NB4 (cell line): ENCODE results near the gene HTR4.

ENCODE experiments used
- DNase-seq: peaks from one replicate; pipeline ENCODE4 v3.0.0; 2010; ENCODE audit warnings: low read depth
- H3K4me3 ChIP-seq: one replicate; pipeline ENCODE4 v1.5.1; 2011; ENCODE audit warnings: mild to moderate bottlenecking, low read depth, low read length, moderate library complexity
- CTCF ChIP-seq: IDR thresholded peaks from one replicate; pipeline ENCODE4 v1.5.1; 2012; ENCODE audit warnings: low read depth, low read length
- MAX ChIP-seq: IDR thresholded peaks from 2 replicates; pipeline ENCODE4 v1.6.1; 2011; ENCODE audit warnings: low read depth, low read length
- MYC ChIP-seq: IDR thresholded peaks from 2 replicates; pipeline ENCODE4 v1.6.1; 2011; ENCODE audit warnings: low read depth, low read length
- POLR2A ChIP-seq: IDR thresholded peaks from 2 replicates; pipeline ENCODE4 v1.6.1; 2011; ENCODE audit warnings: mild to moderate bottlenecking; ENCODE audit not compliant: insufficient read length; ENCODE audit errors: extremely low read depth

The HTR4 gene

GRCh38 chr5:148491015-148491792 lies 163.1 kb downstream of the HTR4 start:
- H3K4me3 ChIP-seq = no peak overlapping the region
- TF ChIP-seq CTCF = no peak
- TF ChIP-seq MYC = no peak
- no peak for TF ChIP-seq MAX
- TF ChIP-seq POLR2A = no peak
- no peak for DNase-seq

GRCh38 chr5:148488757-148489156 lies 165.6 kb downstream of the HTR4 start:
- TF ChIP-seq POLR2A (no peak), MAX (no peak), MYC (no peak), CTCF (no peak)
- no peak overlapping the region for H3K4me3 ChIP-seq
- DNase-seq = no peak

- DNase-seq = no peak
- H3K4me3 ChIP-seq = no peak overlapping the region
- TF ChIP-seq MAX (no peak), CTCF (no peak), MYC (no peak), POLR2A (no peak)
Measured at GRCh38 chr5:148486456-148486855, 167.9 kb downstream of the HTR4 start.

GRCh38 chr5:148484651-148485050 lies 169.7 kb downstream of the HTR4 start:
- DNase-seq = no peak
- no peak overlapping the region for H3K4me3 ChIP-seq
- TF ChIP-seq MAX = no peak
- no peak for TF ChIP-seq MYC
- no peak for TF ChIP-seq POLR2A
- no peak for TF ChIP-seq CTCF

- no peak overlapping the region for H3K4me3 ChIP-seq
- no peak for DNase-seq
- TF ChIP-seq MYC (no peak), MAX (no peak), CTCF (no peak), POLR2A (no peak)
Measured at GRCh38 chr5:148483750-148484149, 170.6 kb downstream of the HTR4 start.
